ENCODE data around the gene LDHAL6B.
"Not testable (repeated sequence)": the region's sequence is repeated elsewhere in the genome, so short reads cannot be mapped to it uniquely, and the experiment has no call there.

LDHAL6B gene

GRCh38 chr15:59206623-59207183, at the start of gene LDHAL6B:
Gene LDHAL6B, plus strand, starts transcription at chr15:59206843. Its CDS starts 98 bp downstream, at chr15:59206941.
- no peak for DNase-seq

GRCh38 chr15:59157396-59157795, 49.2 kb upstream of the LDHAL6B start:
- DNase-seq, result no peak

- no peak for DNase-seq
Observed at GRCh38 chr15:59157840-59158700, 48.6 kb upstream of the LDHAL6B start.

- DNase-seq, result peak; percentile 90
Observed at GRCh38 chr15:59158701-59159034, 48.0 kb upstream of the LDHAL6B start.

GRCh38 chr15:59159210-59159609, 47.4 kb upstream of the LDHAL6B start:
- no peak for DNase-seq

- peak; percentile 80 for DNase-seq
Observed at GRCh38 chr15:59160880-59161593, 45.6 kb upstream of the LDHAL6B start.

- not testable (repeated sequence) for DNase-seq
Observed at GRCh38 chr15:59162080-59162479, 44.6 kb upstream of the LDHAL6B start.

- peak; percentile 89 for DNase-seq
Observed at GRCh38 chr15:59165726-59166125, 40.9 kb upstream of the LDHAL6B start.

- no peak for DNase-seq
Observed at GRCh38 chr15:59166166-59166565, 40.5 kb upstream of the LDHAL6B start.

GRCh38 chr15:59166601-59167265, 39.9 kb upstream of the LDHAL6B start:
- no peak for DNase-seq

- DNase-seq, result no peak
Observed at GRCh38 chr15:59168536-59168935, 38.1 kb upstream of the LDHAL6B start.

GRCh38 chr15:59169251-59169708, 37.4 kb upstream of the LDHAL6B start:
- no peak for DNase-seq

GRCh38 chr15:59170295-59171066, 36.2 kb upstream of the LDHAL6B start:
- DNase-seq, result no peak

- DNase-seq, result no peak
Observed at GRCh38 chr15:59171067-59171397, 35.6 kb upstream of the LDHAL6B start.

GRCh38 chr15:59172289-59172901, 34.2 kb upstream of the LDHAL6B start:
- no peak for DNase-seq

GRCh38 chr15:59173194-59173593, 33.4 kb upstream of the LDHAL6B start:
- DNase-seq, result no peak

GRCh38 chr15:59174151-59174834, 32.4 kb upstream of the LDHAL6B start:
- DNase-seq, result no peak

GRCh38 chr15:59174835-59175831, 31.5 kb upstream of the LDHAL6B start:
- peak; percentile 59 for DNase-seq

GRCh38 chr15:59176653-59177316, 29.9 kb upstream of the LDHAL6B start:
- DNase-seq, result no peak

- no peak for DNase-seq
Observed at GRCh38 chr15:59177317-59177660, 29.4 kb upstream of the LDHAL6B start.

Measured in NCI-H1105 (cell line).